SK-N-SH (cell line): ENCODE measurements around the gene C16orf92. TPM values are rescaled to one million over a fixed set of nuclear protein-coding genes. Genes with fewer than 3 reads are reported as not detected.

Experiments
- CTCF ChIA-PET: fragments of 300-600, 350-600 bp; formaldehyde crosslinking; extraction: SDS; loops from one replicate; lab custom pipeline; 2021; lab: Yijun Ruan, JAX
- POLR2A ChIA-PET: fragments of 350-600 bp; sonication (Branson Sonifier 250); formaldehyde crosslinking; extraction: SDS; loops from one replicate; lab custom pipeline; 2020; ENCODE audit warnings: antibody characterized with exemption, inconsistent platforms; lab: Yijun Ruan, JAX
- DNase-seq: peaks from one replicate; pipeline ENCODE4 v3.0.0; 2012
- H2AFZ ChIP-seq: fragments of 200-600 bp; sonication (generic); 2 replicates; pipeline ENCODE4 v1.8.1; 2016; ENCODE audit warnings: antibody characterized with exemption, mild to moderate bottlenecking, low read depth
- H3F3A ChIP-seq: fragments of 200-600 bp; sonication (generic); replicated peaks from 2 replicates; pipeline ENCODE3; 2016; ENCODE audit warnings: antibody characterized with exemption, mild to moderate bottlenecking; ENCODE audit not compliant: insufficient read depth
- H3K27ac ChIP-seq, 2 experiments: fragments of 200-500 bp in 1 of 2; fragments of 200-600 bp in 1 of 2; sonication (Bioruptor generic) in 1 of 2; sonication (generic), shearing (Covaris generic) in 1 of 2; 2 replicates each; pipeline versions ENCODE4 v1.5.1 to v1.6.1; 2014 to 2016; ENCODE audit warnings: low read depth in 2 of 2, inconsistent platforms in 1 of 2, low read length in 1 of 2, mild to moderate bottlenecking in 1 of 2, mixed read lengths in 1 of 2
- H3K27me3 ChIP-seq: fragments of 200-600 bp; sonication (generic), shearing (Covaris generic); 2 replicates; pipeline ENCODE4 v1.6.1; 2016; ENCODE audit warnings: mixed run types; ENCODE audit not compliant: insufficient read depth
- H3K36me3 ChIP-seq, 2 experiments: fragments of 200-500 bp in 1 of 2; fragments of 200-600 bp in 1 of 2; sonication (Bioruptor generic) in 1 of 2; sonication (generic) in 1 of 2; replicated peaks in 1 of 2; 2 replicates each; pipeline versions ENCODE3 to v1.5.1; 2014 to 2016; ENCODE audit warnings: low read length in 1 of 2, mild to moderate bottlenecking in 1 of 2; ENCODE audit not compliant: insufficient read depth in 2 of 2, control insufficient read depth in 1 of 2
- H3K4me1 ChIP-seq, 2 experiments: fragments of 200-500 bp in 1 of 2; fragments of 200-600 bp in 1 of 2; sonication (Bioruptor generic) in 1 of 2; sonication (generic), shearing (Covaris generic) in 1 of 2; 2 replicates each; pipeline versions ENCODE4 v1.5.1 to v1.6.1; 2014 to 2016; ENCODE audit warnings: low read depth in 1 of 2, low read length in 1 of 2, mixed run types in 1 of 2; ENCODE audit not compliant: insufficient read depth in 2 of 2, control insufficient read depth in 1 of 2
- H3K4me2 ChIP-seq: fragments of 200-600 bp; sonication (generic), shearing (Covaris generic); 2 replicates; pipeline ENCODE4 v1.6.1; 2017; ENCODE audit warnings: mixed run types
- H3K4me3 ChIP-seq, 2 experiments: fragments of 200-500 bp in 1 of 2; fragments of 200-600 bp in 1 of 2; sonication (Bioruptor generic) in 1 of 2; sonication (generic), shearing (Covaris generic) in 1 of 2; 2 replicates each; pipeline versions ENCODE4 v1.5.1 to v1.8.1; 2014 to 2016; ENCODE audit warnings: low read depth in 2 of 2, inconsistent platforms in 1 of 2, low read length in 1 of 2, mild to moderate bottlenecking in 1 of 2, mixed read lengths in 1 of 2, moderate library complexity in 1 of 2
- H3K79me2 ChIP-seq: fragments of 200-600 bp; sonication (generic); 2 replicates; pipeline ENCODE4 v1.8.1; 2017; ENCODE audit warnings: mild to moderate bottlenecking; ENCODE audit not compliant: insufficient read depth
- H3K9ac ChIP-seq: fragments of 200-600 bp; sonication (generic); 2 replicates; pipeline ENCODE4 v1.6.1; 2017; ENCODE audit warnings: mixed run types
- H3K9me2 ChIP-seq: fragments of 200-600 bp; sonication (generic); 2 replicates; pipeline ENCODE4 v1.6.1; 2017; ENCODE audit warnings: mixed run types
- H3K9me3 ChIP-seq: fragments of 200-600 bp; sonication (generic); 2 replicates; pipeline ENCODE4 v1.6.1; 2017; ENCODE audit warnings: mixed run types, mild to moderate bottlenecking, moderate library complexity
- H4K20me1 ChIP-seq: fragments of 200-600 bp; sonication (generic); 2 replicates; pipeline ENCODE4 v1.6.1; 2017; ENCODE audit warnings: mild to moderate bottlenecking, mixed run types; ENCODE audit not compliant: insufficient read depth
- ELF1 ChIP-seq: IDR thresholded peaks from 2 replicates; pipeline ENCODE4 v1.4.0; 2012
- EZH2phosphoT487 ChIP-seq: fragments of 200-600 bp; sonication (generic); IDR thresholded peaks from 2 replicates; pipeline ENCODE4 v1.6.1; 2017; ENCODE audit warnings: low read depth, mixed run types, mild to moderate bottlenecking, antibody characterized with exemption, moderate library complexity, borderline replicate concordance
- GABPA ChIP-seq: IDR thresholded peaks from 2 replicates; pipeline ENCODE4 v1.4.0; 2012; ENCODE audit warnings: low read depth, mild to moderate bottlenecking
- GATA2 ChIP-seq: sonication (generic); formaldehyde crosslinking; IDR thresholded peaks from 2 replicates; pipeline ENCODE4 v1.5.0; 2020; ENCODE audit warnings: mild to moderate bottlenecking, missing genetic modification reagents
- JUND ChIP-seq: IDR thresholded peaks from 2 replicates; pipeline ENCODE4 v1.4.0; 2012
- MXI1 ChIP-seq: IDR thresholded peaks from 2 replicates; pipeline ENCODE4 v1.6.1; 2012; ENCODE audit warnings: mild to moderate bottlenecking, low read depth, low read length, improper control_type of control experiment
- PBX3 ChIP-seq: IDR thresholded peaks from 2 replicates; pipeline ENCODE4; 2012
- POLR2AphosphoS5 ChIP-seq: IDR thresholded peaks from 2 replicates; pipeline ENCODE4 v1.6.1; 2012; ENCODE audit warnings: low read depth, low read length
- RAD21 ChIP-seq: IDR thresholded peaks from 2 replicates; pipeline ENCODE4 v1.6.1; 2012; ENCODE audit warnings: mild to moderate bottlenecking, low read length
- RCOR1 ChIP-seq: fragments of 150-350 bp; IDR thresholded peaks from 2 replicates; pipeline ENCODE4 v1.6.1; 2017; ENCODE audit warnings: antibody characterized with exemption, low read length
- REST ChIP-seq: IDR thresholded peaks from 2 replicates; pipeline ENCODE4 v1.6.1; 2012; ENCODE audit warnings: mild to moderate bottlenecking, low read depth, low read length, moderate library complexity
- RFX5 ChIP-seq: IDR thresholded peaks from 2 replicates; pipeline ENCODE4 v1.6.1; 2012; ENCODE audit warnings: mild to moderate bottlenecking, improper control_type of control experiment, low read length
- SIN3A ChIP-seq: IDR thresholded peaks from 2 replicates; pipeline ENCODE4 v1.6.1; 2012; ENCODE audit warnings: low read depth, mild to moderate bottlenecking, low read length, moderate library complexity, borderline replicate concordance
- TCF12 ChIP-seq: IDR thresholded peaks from 2 replicates; pipeline ENCODE4 v1.4.0; 2012
- WGBS: methylation state at CpG from one replicate; pipeline ENCODE4 v1.1.6; 2017; ENCODE audit warnings: low lambda C conversion rate; 5-methylcytosine and 5-hydroxymethylcytosine counted together
- polyA plus RNA-seq, 3 experiments: library from polyadenylated mRNA; depleted of rRNA; stranded (reverse); fragments of >200 nt; gene quantifications; 2 replicates each; pipeline ENCODE4 v1.2.3, GENCODE V29; 2012
- TF ChIP-seq, protein P1 (sequence below): fragments of 200-600 bp; sonication (generic); IDR thresholded peaks from 2 replicates; pipeline ENCODE4 v1.6.1; 2017; ENCODE audit warnings: antibody characterized with exemption, mild to moderate bottlenecking, moderate library complexity

Gene C16orf92
- polyA plus RNA-seq, 1 of the 3 experiments (the other 2 are of a cell fraction) = not detected

GRCh38 chr16:30031477-30031918, 8.5 kb downstream of the C16orf92 start:
- Histone ChIP-seq H3K36me3 (no peaks in the 10 kb centered on the region), H3K9me3 (no peaks in the 10 kb centered on the region), H3K9me2 (no peaks in the 10 kb centered on the region), H3F3A (no peaks in the 10 kb centered on the region)
- POLR2A ChIA-PET = interaction anchor here (1.1 to 2.3 kb wide), 6 partner anchors 8 to 152 kb away, joined by 3 to 12 read pairs (median 5); partner anchors contain the start of genes ALDOA, C16orf92, CORO1A and SEZ6L2
- TF ChIP-seq ELF1 (no peak), TCF12 (no peak), RAD21 (no peak), EZH2phosphoT487 (no peak), RFX5 (no peak), MXI1 (no peak), JUND (no peak), POLR2AphosphoS5 (no peak), GABPA (no peak), RCOR1 (no peak), REST (no peak), SIN3A (no peak)
- TF ChIP-seq, all 33 proteins: peak for 0
- CTCF ChIA-PET = interaction anchor here (0.6 to 3.9 kb wide), 47 partner anchors 9 to 850 kb away, joined by 3 to 43 read pairs (median 5); partner anchors contain the start of genes ALDOA, ASPHD1, C16orf92 and CDIPT
- peak overlapping the region; percentile 69; the same call in 1 of the 2 replicates for H2AFZ ChIP-seq
- no peaks in the 10 kb centered on the region for H3K79me2 ChIP-seq
- H3K9ac ChIP-seq = peak overlapping the region; percentile 19; the same call in 1 of the 2 replicates
- WGBS = 41% methylated on average over 9 of the region's 11 CpGs
- H4K20me1 ChIP-seq = no peaks in the 10 kb centered on the region
- DNase-seq = no peak
- peak overlapping the region; percentile 86 for H3K4me2 ChIP-seq
- peaks cover 6 to 28% of the 10 kb centered on the region in 2 experiments; a peak in 2 of 4 replicates for H3K4me1 ChIP-seq
- no peaks in the 10 kb centered on the region for H3K27me3 ChIP-seq
- peak overlapping the region in 1 of 2 experiments; percentile 83; a peak in 2 of 4 replicates for H3K27ac ChIP-seq
- H3K4me3 ChIP-seq = peak overlapping the region; percentile 44 to 51; a peak in 3 of 4 replicates

- ChIA-PET POLR2A (interaction anchor here (1.0 to 2.3 kb wide), 7 partner anchors 9 to 133 kb away, joined by 3 to 12 read pairs (median 5); partner anchors contain the start of genes ALDOA, C16orf92, SEZ6L2 and TAOK2), CTCF (interaction anchor here (0.6 to 3.9 kb wide), 57 partner anchors 8 to 851 kb away, joined by 3 to 43 read pairs (median 5); partner anchors contain the start of genes ALDOA, ASPHD1, C16orf92 and CDIPT)
- no peaks in the 10 kb centered on the region for H3F3A ChIP-seq
- 0 out of 2 replicates have a peak overlapping the region, but pooled peaks have one; percentile 86 for H3K4me2 ChIP-seq
- no peak overlapping the region for H2AFZ ChIP-seq
- H3K4me1 ChIP-seq = peaks cover 6 to 28% of the 10 kb centered on the region in 2 experiments; a peak in 2 of 4 replicates
- H4K20me1 ChIP-seq = no peaks in the 10 kb centered on the region
- no peaks in the 10 kb centered on the region for H3K79me2 ChIP-seq
- peak; percentile 83 for DNase-seq
- H3K27ac ChIP-seq = peak overlapping the region in 1 of 2 experiments; percentile 83; a peak in 1 of 4 replicates
- no peak overlapping the region for H3K9ac ChIP-seq
- H3K36me3 ChIP-seq = no peaks in the 10 kb centered on the region
- H3K9me3 ChIP-seq = no peaks in the 10 kb centered on the region
- no peak overlapping the region; a peak in 1 of 4 replicates for H3K4me3 ChIP-seq
- H3K27me3 ChIP-seq = no peaks in the 10 kb centered on the region
- 22% methylated on average over 12 of the region's 12 CpGs for WGBS
- no peaks in the 10 kb centered on the region for H3K9me2 ChIP-seq
- TF ChIP-seq GATA2 (CRISPR knock-in tag) (no peak), PBX3 (no peak), REST (no peak)
- TF ChIP-seq, protein P1, sequence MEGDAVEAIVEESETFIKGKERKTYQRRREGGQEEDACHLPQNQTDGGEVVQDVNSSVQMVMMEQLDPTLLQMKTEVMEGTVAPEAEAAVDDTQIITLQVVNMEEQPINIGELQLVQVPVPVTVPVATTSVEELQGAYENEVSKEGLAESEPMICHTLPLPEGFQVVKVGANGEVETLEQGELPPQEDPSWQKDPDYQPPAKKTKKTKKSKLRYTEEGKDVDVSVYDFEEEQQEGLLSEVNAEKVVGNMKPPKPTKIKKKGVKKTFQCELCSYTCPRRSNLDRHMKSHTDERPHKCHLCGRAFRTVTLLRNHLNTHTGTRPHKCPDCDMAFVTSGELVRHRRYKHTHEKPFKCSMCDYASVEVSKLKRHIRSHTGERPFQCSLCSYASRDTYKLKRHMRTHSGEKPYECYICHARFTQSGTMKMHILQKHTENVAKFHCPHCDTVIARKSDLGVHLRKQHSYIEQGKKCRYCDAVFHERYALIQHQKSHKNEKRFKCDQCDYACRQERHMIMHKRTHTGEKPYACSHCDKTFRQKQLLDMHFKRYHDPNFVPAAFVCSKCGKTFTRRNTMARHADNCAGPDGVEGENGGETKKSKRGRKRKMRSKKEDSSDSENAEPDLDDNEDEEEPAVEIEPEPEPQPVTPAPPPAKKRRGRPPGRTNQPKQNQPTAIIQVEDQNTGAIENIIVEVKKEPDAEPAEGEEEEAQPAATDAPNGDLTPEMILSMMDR = peak; percentile 90
These were observed 9.3 kb downstream of the C16orf92 start for GRCh38 chr16:30032083-30032819.
